G401 (cell line): Measurements from ENCODE around the gene FLYWCH1. TPM values are rescaled to one million over a fixed set of nuclear protein-coding genes. Genes with fewer than 3 reads are reported as not detected.

Experiments
- DNase-seq: peaks from one replicate; pipeline ENCODE4 v3.0.0-alpha.2; 2015; ENCODE audit warnings: low spot score
- in situ Hi-C: cut with HindIII; loops from 2 replicates; pipeline ENCODE4 v1.10.0; 2016; ENCODE audit warnings: low sequenced_read_pairs, mixed read lengths
- total RNA-seq: library from RNA; depleted of rRNA; stranded (reverse); fragments of >200 nt; shearing (Covaris generic); gene quantifications from 2 replicates; pipeline ENCODE4 v1.2.3, GENCODE V29; 2014

Gene FLYWCH1
- total RNA-seq, 1 experiment from 2014 or later: 52.7 TPM

GRCh38 chr16:2976201-2976600 is 64.5 kb downstream of the FLYWCH1 start:
- in situ Hi-C loops: no loop called here
- DNase-seq: no peak

GRCh38 chr16:2976673-2977072 is 64.9 kb downstream of the FLYWCH1 start:
- in situ Hi-C loops: no loop called here
- no peak for DNase-seq

GRCh38 chr16:2977440-2977839 is 65.7 kb downstream of the FLYWCH1 start:
- in situ Hi-C loops: no loop called here
- no peak for DNase-seq

GRCh38 chr16:2979669-2980226 is 68.0 kb downstream of the FLYWCH1 start:
- DNase-seq: no peak
- in situ Hi-C loops: no loop called here

GRCh38 chr16:2980227-2981176 is 68.8 kb downstream of the FLYWCH1 start, which contains the start of gene PKMYT1:
PKMYT1 (minus strand) TSS chr16:2980446; CDS start chr16:2979657, 789 bp downstream.
- in situ Hi-C loops: no loop called here
- peak; percentile 83 for DNase-seq

- DNase-seq: no peak
Observed at GRCh38 chr16:2981177-2981898, 69.6 kb downstream of the FLYWCH1 start.

GRCh38 chr16:2981899-2982250 is 70.1 kb downstream of the FLYWCH1 start:
- in situ Hi-C loops: no loop called here
- no peak for DNase-seq

More at GRCh38 chr16:2981177-2981898, 69.6 kb downstream of the FLYWCH1 start:
- in situ Hi-C loops: no loop called here

- in situ Hi-C loops: no loop called here
- DNase-seq: no peak
Observed at GRCh38 chr16:2982402-2982801, 70.7 kb downstream of the FLYWCH1 start.

GRCh38 chr16:2983706-2984136 is 72.0 kb downstream of the FLYWCH1 start:
- peak; percentile 77 for DNase-seq
- in situ Hi-C loops: no loop called here

GRCh38 chr16:2985462-2985861 is 73.7 kb downstream of the FLYWCH1 start:
- in situ Hi-C loops: no loop called here
- DNase-seq: peak; percentile 35

- in situ Hi-C loops: no loop called here
- peak; percentile 96 for DNase-seq
Observed at GRCh38 chr16:2985893-2986355, 74.2 kb downstream of the FLYWCH1 start.

GRCh38 chr16:2986623-2987188 is 75.0 kb downstream of the FLYWCH1 start:
- in situ Hi-C loops: no loop called here
- no peak for DNase-seq

GRCh38 chr16:2987286-2987685 is 75.6 kb downstream of the FLYWCH1 start:
- DNase-seq: no peak
- in situ Hi-C loops: no loop called here

GRCh38 chr16:2987833-2988232 is 76.1 kb downstream of the FLYWCH1 start:
- in situ Hi-C loops: no loop called here

GRCh38 chr16:2988590-2989099 is 76.9 kb downstream of the FLYWCH1 start:
- in situ Hi-C loops: no loop called here
- no peak for DNase-seq

More at GRCh38 chr16:2987833-2988232, 76.1 kb downstream of the FLYWCH1 start:
- no peak for DNase-seq

GRCh38 chr16:2990891-2991290 is 79.2 kb downstream of the FLYWCH1 start:
- no peak for DNase-seq
- in situ Hi-C loops: no loop called here

- no peak for DNase-seq
- in situ Hi-C loops: no loop called here
Observed at GRCh38 chr16:2991566-2992261, 80.0 kb downstream of the FLYWCH1 start.

- no peak for DNase-seq
- in situ Hi-C loops: no loop called here
Observed at GRCh38 chr16:2992383-2993081, 80.8 kb downstream of the FLYWCH1 start.
